ENCODE data around the gene HES2.

DNA sequence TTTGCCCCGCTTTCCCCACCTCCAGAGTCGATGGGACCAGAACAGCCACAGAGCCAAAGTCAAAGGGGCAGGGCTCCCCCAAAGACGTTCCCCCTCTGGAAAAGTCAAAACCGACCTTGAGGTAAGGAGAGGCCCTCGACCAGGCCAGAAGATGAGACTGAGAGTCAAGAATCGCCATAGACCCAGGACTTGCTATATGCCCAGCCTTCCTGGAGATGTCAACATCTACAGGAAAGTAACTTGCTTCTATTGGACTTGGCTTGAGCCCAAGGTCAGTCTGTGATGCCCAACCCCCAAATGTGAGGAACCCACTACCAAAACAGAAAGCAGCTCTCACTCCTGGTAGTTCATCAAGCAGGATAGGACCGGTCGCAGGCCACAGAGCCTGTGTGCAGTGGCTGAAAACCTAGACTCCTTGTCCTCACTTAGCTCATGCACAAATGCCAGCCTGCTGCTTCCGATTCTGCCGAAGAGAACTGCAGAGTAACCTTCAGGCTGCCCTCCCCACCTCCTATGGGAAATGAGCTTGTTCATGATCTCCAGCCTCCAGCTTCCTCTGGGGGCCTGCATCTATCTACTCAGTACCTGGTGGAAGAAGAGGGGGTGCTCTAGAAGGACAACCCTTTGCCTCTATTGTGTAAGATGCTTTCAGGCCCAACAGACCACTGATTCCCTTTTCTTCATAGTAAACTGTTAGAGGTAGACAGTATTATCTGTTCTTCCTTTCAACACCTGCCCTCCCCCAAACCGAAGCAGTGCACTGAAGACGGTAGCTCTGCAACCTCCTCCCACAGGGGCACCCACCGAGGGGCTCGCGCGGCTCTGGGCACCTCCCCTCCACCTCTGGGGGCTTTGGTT lies 27.5 kb downstream of the HES2 start:
- TF ChIP-seq, protein P1, sequence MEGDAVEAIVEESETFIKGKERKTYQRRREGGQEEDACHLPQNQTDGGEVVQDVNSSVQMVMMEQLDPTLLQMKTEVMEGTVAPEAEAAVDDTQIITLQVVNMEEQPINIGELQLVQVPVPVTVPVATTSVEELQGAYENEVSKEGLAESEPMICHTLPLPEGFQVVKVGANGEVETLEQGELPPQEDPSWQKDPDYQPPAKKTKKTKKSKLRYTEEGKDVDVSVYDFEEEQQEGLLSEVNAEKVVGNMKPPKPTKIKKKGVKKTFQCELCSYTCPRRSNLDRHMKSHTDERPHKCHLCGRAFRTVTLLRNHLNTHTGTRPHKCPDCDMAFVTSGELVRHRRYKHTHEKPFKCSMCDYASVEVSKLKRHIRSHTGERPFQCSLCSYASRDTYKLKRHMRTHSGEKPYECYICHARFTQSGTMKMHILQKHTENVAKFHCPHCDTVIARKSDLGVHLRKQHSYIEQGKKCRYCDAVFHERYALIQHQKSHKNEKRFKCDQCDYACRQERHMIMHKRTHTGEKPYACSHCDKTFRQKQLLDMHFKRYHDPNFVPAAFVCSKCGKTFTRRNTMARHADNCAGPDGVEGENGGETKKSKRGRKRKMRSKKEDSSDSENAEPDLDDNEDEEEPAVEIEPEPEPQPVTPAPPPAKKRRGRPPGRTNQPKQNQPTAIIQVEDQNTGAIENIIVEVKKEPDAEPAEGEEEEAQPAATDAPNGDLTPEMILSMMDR (IDR thresholded peaks at IDR 0.05): no peak
- TF ChIP-seq POLR2AphosphoS5 (IDR thresholded peaks at IDR 0.05) (no peak), POLR2A (IDR thresholded peaks at IDR 0.05) (no peak)

All from prostate gland (tissue), 2 donors.